Astrocyte (in vitro differentiated cells and primary cell): ENCODE measurements around the gene TEC. TPM values are rescaled to one million over a fixed set of nuclear protein-coding genes. Genes with fewer than 3 reads are reported as not detected.

Source experiments
- DNase-seq: peaks from one replicate; pipeline ENCODE4 v3.0.0-alpha.2; 2010; ENCODE audit warnings: low read depth
- FAIRE-seq: peaks from 2 replicates; lab custom pipeline; 2011; peaks lifted over from hg19 to GRCh38; lab: Jason Lieb, UNC
- H2AFZ ChIP-seq: 2 replicates; pipeline ENCODE4 v1.6.0; 2012; ENCODE audit warnings: low read depth, low read length, inconsistent platforms
- H3K27ac ChIP-seq: 2 replicates; pipeline ENCODE4 v1.5.1; 2011; ENCODE audit warnings: low read depth, low read length, inconsistent platforms
- H3K27me3 ChIP-seq: 2 replicates; pipeline ENCODE4 v1.6.0; 2011; ENCODE audit warnings: low read length, inconsistent platforms; ENCODE audit not compliant: insufficient read depth
- H3K36me3 ChIP-seq: 2 replicates; pipeline ENCODE4 v1.5.1; 2011; ENCODE audit warnings: low read length, inconsistent platforms; ENCODE audit not compliant: insufficient read depth
- H3K4me1 ChIP-seq: 2 replicates; pipeline ENCODE4 v1.5.1; 2011; ENCODE audit warnings: low read length, inconsistent platforms; ENCODE audit not compliant: insufficient read depth
- H3K4me2 ChIP-seq: 2 replicates; pipeline ENCODE4 v1.6.0; 2012; ENCODE audit warnings: low read length, inconsistent platforms
- H3K4me3 ChIP-seq: 2 replicates; pipeline ENCODE4 v1.5.1; 2011; ENCODE audit warnings: low read depth, mild to moderate bottlenecking, low read length, inconsistent platforms; ENCODE audit not compliant: insufficient read depth
- H3K79me2 ChIP-seq: 2 replicates; pipeline ENCODE4 v1.6.0; 2012; ENCODE audit warnings: mild to moderate bottlenecking, low read length, inconsistent platforms; ENCODE audit not compliant: insufficient read depth
- H3K9ac ChIP-seq: 2 replicates; pipeline ENCODE4 v1.6.0; 2012; ENCODE audit warnings: mild to moderate bottlenecking, low read length, inconsistent platforms
- H3K9me3 ChIP-seq: 2 replicates; pipeline ENCODE4 v1.5.1; 2012; ENCODE audit warnings: low read depth, mild to moderate bottlenecking, low read length, inconsistent platforms; ENCODE audit not compliant: insufficient read depth
- H4K20me1 ChIP-seq: 2 replicates; pipeline ENCODE4 v1.6.0; 2012; ENCODE audit warnings: low read length, inconsistent platforms; ENCODE audit not compliant: insufficient read depth
- H3K27ac Mint-ChIP-seq: one replicate; pipeline ENCODE4 v1.8.0; 2021; ENCODE audit warnings: mild to moderate bottlenecking, mixed read lengths; ENCODE audit not compliant: unreplicated experiment
- H3K27me3 Mint-ChIP-seq: one replicate; pipeline ENCODE4 v1.8.0; 2021; ENCODE audit warnings: low read depth, mixed read lengths; ENCODE audit not compliant: unreplicated experiment
- H3K36me3 Mint-ChIP-seq: one replicate; pipeline ENCODE4 v1.8.0; 2021; ENCODE audit warnings: low read depth, mixed read lengths; ENCODE audit not compliant: unreplicated experiment
- H3K4me1 Mint-ChIP-seq: one replicate; pipeline ENCODE4 v1.8.0; 2021; ENCODE audit warnings: low read depth, mixed read lengths; ENCODE audit not compliant: unreplicated experiment
- H3K4me3 Mint-ChIP-seq: one replicate; pipeline ENCODE4 v1.8.0; 2021; ENCODE audit warnings: mild to moderate bottlenecking, moderate library complexity, mixed read lengths; ENCODE audit not compliant: unreplicated experiment
- H3K9me3 Mint-ChIP-seq: one replicate; pipeline ENCODE4 v1.8.0; 2021; ENCODE audit warnings: mild to moderate bottlenecking, mixed read lengths; ENCODE audit not compliant: unreplicated experiment
- CTCF ChIP-seq: IDR thresholded peaks from 2 replicates; pipeline ENCODE4 v1.5.1; 2011; ENCODE audit warnings: low read depth, mild to moderate bottlenecking, inconsistent platforms, low read length, moderate library complexity; ENCODE audit not compliant: insufficient read depth
- EZH2 ChIP-seq: IDR thresholded peaks from 2 replicates; pipeline ENCODE4 v1.6.1; 2012; ENCODE audit warnings: mild to moderate bottlenecking, low read length, inconsistent platforms; ENCODE audit not compliant: insufficient read depth
- total RNA-seq: library from RNA; stranded (reverse); gene quantifications from 2 replicates; pipeline ENCODE4 v1.2.1, GENCODE V29; 2021

The TEC gene
- total RNA-seq, 1 donor from 2014 or later: 0.61 TPM

- no peak overlapping the region for H3K27ac ChIP-seq
- Mint-ChIP-seq H3K4me1 (peaks cover 2% of the 10 kb centered on the region), H3K27me3 (peaks cover 4% of the 10 kb centered on the region), H3K9me3 (no peaks in the 10 kb centered on the region), H3K27ac (no peak overlapping the region), H3K36me3 (no peaks in the 10 kb centered on the region), H3K4me3 (no peak overlapping the region)
- H3K27me3 ChIP-seq: no peaks in the 10 kb centered on the region
- H3K4me1 ChIP-seq: no peaks in the 10 kb centered on the region
- FAIRE-seq (no peak), DNase-seq (peak; percentile 63)
- no peaks in the 10 kb centered on the region for H3K9me3 ChIP-seq
- TF ChIP-seq CTCF (no peak), EZH2 (no peak)
- H3K79me2 ChIP-seq: no peaks in the 10 kb centered on the region
- no peaks in the 10 kb centered on the region for H3K36me3 ChIP-seq
- no peak overlapping the region for H2AFZ ChIP-seq
- H3K4me3 ChIP-seq: no peak overlapping the region
- no peaks in the 10 kb centered on the region for H4K20me1 ChIP-seq
- no peak overlapping the region for H3K4me2 ChIP-seq
- H3K9ac ChIP-seq: no peak overlapping the region
Observed at GRCh38 chr4:48262926-48263325, 6.7 kb downstream of the TEC start.

- H3K4me2 ChIP-seq: no peak overlapping the region
- no peaks in the 10 kb centered on the region for H4K20me1 ChIP-seq
- peaks cover 2% of the 10 kb centered on the region for H3K27me3 Mint-ChIP-seq
- H3K9me3 Mint-ChIP-seq: no peaks in the 10 kb centered on the region
- FAIRE-seq (no peak), DNase-seq (no peak)
- TF ChIP-seq EZH2: no peak
- TF ChIP-seq CTCF: no peak
- no peak overlapping the region for H3K4me3 ChIP-seq
- no peaks in the 10 kb centered on the region for H3K27me3 ChIP-seq
- H3K9ac ChIP-seq: no peak overlapping the region
- no peak overlapping the region for H3K4me3 Mint-ChIP-seq
- no peaks in the 10 kb centered on the region for H3K9me3 ChIP-seq
- peaks cover 2% of the 10 kb centered on the region for H3K4me1 Mint-ChIP-seq
- H3K4me1 ChIP-seq: no peaks in the 10 kb centered on the region
- no peaks in the 10 kb centered on the region for H3K36me3 ChIP-seq
- H3K27ac ChIP-seq: no peak overlapping the region
- no peak overlapping the region for H2AFZ ChIP-seq
- no peaks in the 10 kb centered on the region for H3K36me3 Mint-ChIP-seq
- H3K79me2 ChIP-seq: no peaks in the 10 kb centered on the region
- no peak overlapping the region for H3K27ac Mint-ChIP-seq
Observed at GRCh38 chr4:48262484-48262883, 7.2 kb downstream of the TEC start.

GRCh38 chr4:48261281-48261680 lies 8.4 kb downstream of the TEC start:
- H3K4me3 Mint-ChIP-seq: no peak overlapping the region
- H3K36me3 ChIP-seq: no peaks in the 10 kb centered on the region

More at GRCh38 chr4:48261281-48261680, 8.4 kb downstream of the TEC start:
- no peak for TF ChIP-seq CTCF
- TF ChIP-seq EZH2: no peak
- no peak overlapping the region for H3K27ac ChIP-seq
- FAIRE-seq (no peak), DNase-seq (peak; percentile 70)
- no peak overlapping the region for H3K27ac Mint-ChIP-seq
- no peaks in the 10 kb centered on the region for H3K79me2 ChIP-seq
- H3K4me1 ChIP-seq: no peaks in the 10 kb centered on the region
- H3K36me3 Mint-ChIP-seq: no peaks in the 10 kb centered on the region
- no peaks in the 10 kb centered on the region for H4K20me1 ChIP-seq
- H2AFZ ChIP-seq: no peak overlapping the region
- no peak overlapping the region for H3K9ac ChIP-seq
- H3K4me1 Mint-ChIP-seq: peaks cover 2% of the 10 kb centered on the region
- H3K9me3 ChIP-seq: no peaks in the 10 kb centered on the region
- no peak overlapping the region for H3K4me2 ChIP-seq
- no peaks in the 10 kb centered on the region for H3K9me3 Mint-ChIP-seq
- no peaks in the 10 kb centered on the region for H3K27me3 Mint-ChIP-seq
- no peak overlapping the region for H3K4me3 ChIP-seq
- no peaks in the 10 kb centered on the region for H3K27me3 ChIP-seq
